ENCODE data around the gene CLCN4.

CLCN4 gene

GRCh38 chrX:10133980-10134676 is 22.6 kb upstream of the CLCN4 start:
- DNase-seq, result no peak

GRCh38 chrX:10134921-10135320 is 21.9 kb upstream of the CLCN4 start:
- DNase-seq, result no peak

- DNase-seq, result no peak
Observed at GRCh38 chrX:10135561-10136399, 21.0 kb upstream of the CLCN4 start.

GRCh38 chrX:10138726-10139125 is 18.0 kb upstream of the CLCN4 start:
- DNase-seq, result no peak

- no peak for DNase-seq
Observed at GRCh38 chrX:10140264-10140663, 16.5 kb upstream of the CLCN4 start.

GRCh38 chrX:10142041-10142599 is 14.7 kb upstream of the CLCN4 start:
- DNase-seq, result no peak

GRCh38 chrX:10143071-10143983 is 13.4 kb upstream of the CLCN4 start:
- DNase-seq, result no peak

GRCh38 chrX:10146346-10146745 is 10.4 kb upstream of the CLCN4 start:
- DNase-seq, result no peak

- DNase-seq, result no peak
Observed at GRCh38 chrX:10152086-10152485, 4.7 kb upstream of the CLCN4 start.

GRCh38 chrX:10155137-10155536 is 1.6 kb upstream of the CLCN4 start:
- DNase-seq, result no peak

- DNase-seq, result no peak
Observed at GRCh38 chrX:10157032-10157341, 212 bp downstream of the CLCN4 start.

- DNase-seq, result no peak
Observed at GRCh38 chrX:10157543-10157942, 768 bp downstream of the CLCN4 start.

- DNase-seq, result no peak
Observed at GRCh38 chrX:10158279-10159144, 1.7 kb downstream of the CLCN4 start.

GRCh38 chrX:10159145-10159468 is 2.3 kb downstream of the CLCN4 start:
- DNase-seq, result no peak

GRCh38 chrX:10160211-10160610 is 3.4 kb downstream of the CLCN4 start:
- DNase-seq, result no peak

GRCh38 chrX:10163031-10163430 is 6.3 kb downstream of the CLCN4 start:
- DNase-seq, result no peak

GRCh38 chrX:10164879-10165278 is 8.1 kb downstream of the CLCN4 start:
- DNase-seq, result no peak

GRCh38 chrX:10165580-10166247 is 8.9 kb downstream of the CLCN4 start:
- DNase-seq, result peak; percentile 19 to 42

- no peak for DNase-seq
Observed at GRCh38 chrX:10166248-10166716, 9.5 kb downstream of the CLCN4 start.

- peak; percentile 11 to 16 for DNase-seq
Observed at GRCh38 chrX:10166731-10167151, 10.0 kb downstream of the CLCN4 start.

- DNase-seq, result no peak
Observed at GRCh38 chrX:10167573-10167972, 10.8 kb downstream of the CLCN4 start.

GRCh38 chrX:10168226-10168625 is 11.5 kb downstream of the CLCN4 start:
- no peak for DNase-seq

Measured in Kasumi-1 (cell line).